A673 (cell line): ENCODE results near the gene TM9SF2.

Source experiments
- CTCF ChIP-seq: fragments of 300-800, 200-600 bp; sonication (generic); conservative IDR thresholded peaks from 2 replicates; pipeline ENCODE4 v1.5.1; 2017; ENCODE audit warnings: low read depth, mild to moderate bottlenecking, antibody characterized with exemption, low read length, moderate library complexity, mixed read lengths
- EZH2 ChIP-seq: fragments of 200-600 bp; sonication (generic); IDR thresholded peaks from 2 replicates; pipeline ENCODE4 v1.6.1; 2017; ENCODE audit warnings: borderline replicate concordance, low read depth, mild to moderate bottlenecking, mixed read lengths, antibody characterized with exemption, low read length; ENCODE audit not compliant: poor library complexity, severe bottlenecking

GRCh38 chr13:99465454-99465853, 35.8 kb upstream of the TM9SF2 start:
- TF ChIP-seq EZH2 (no peak), CTCF (no peak)
